HEK293T (cell line): Measurements from ENCODE around the gene DEPP1.

Source experiments
- CTCF ChIA-PET: fragments of 350-600 bp; formaldehyde crosslinking; extraction: SDS; loops from one replicate; lab custom pipeline; 2021; ENCODE audit warnings: antibody characterized with exemption, inconsistent platforms; lab: Yijun Ruan, JAX
- POLR2A ChIA-PET: fragments of 350-600 bp; formaldehyde crosslinking; extraction: SDS; loops from one replicate; lab custom pipeline; 2020; ENCODE audit warnings: antibody characterized with exemption, inconsistent platforms; lab: Yijun Ruan, JAX
- DNase-seq: peaks from one replicate; pipeline ENCODE4 v3.0.0; 2012; ENCODE audit warnings: mixed read lengths; ENCODE audit errors: extremely low spot score
- ARNT ChIP-seq: fragments of 450-650 bp; IDR thresholded peaks from 2 replicates; pipeline ENCODE4 v1.6.1; 2017; ENCODE audit warnings: mild to moderate bottlenecking
- BHLHE40 ChIP-seq: fragments of 450-650 bp; IDR thresholded peaks from 2 replicates; pipeline ENCODE4 v1.6.1; 2016; ENCODE audit warnings: mild to moderate bottlenecking, moderate library complexity, borderline replicate concordance
- CTBP1 ChIP-seq: fragments of 450-650 bp; IDR thresholded peaks from 2 replicates; pipeline ENCODE4 v1.6.1; 2016; ENCODE audit warnings: borderline replicate concordance
- ELF4 ChIP-seq: fragments of 450-650 bp; IDR thresholded peaks from 2 replicates; pipeline ENCODE4 v1.6.1; 2017; ENCODE audit warnings: antibody characterized with exemption
- FOXA1 ChIP-seq: fragments of 450-650 bp; IDR thresholded peaks from 2 replicates; pipeline ENCODE4 v1.6.1; 2016; ENCODE audit warnings: mild to moderate bottlenecking
- FOXK2 ChIP-seq: fragments of 450-650 bp; IDR thresholded peaks from 2 replicates; pipeline ENCODE4 v1.6.1; 2016; ENCODE audit warnings: mild to moderate bottlenecking
- FOXM1 ChIP-seq: fragments of 450-650 bp; IDR thresholded peaks from 2 replicates; pipeline ENCODE4 v1.6.1; 2017; ENCODE audit warnings: mild to moderate bottlenecking, borderline replicate concordance
- HDGF ChIP-seq: fragments of 450-650 bp; IDR thresholded peaks from 2 replicates; pipeline ENCODE4 v1.6.1; 2017; ENCODE audit warnings: antibody characterized with exemption, borderline replicate concordance
- L3MBTL2 ChIP-seq: fragments of 450-650 bp; conservative IDR thresholded peaks from 2 replicates; pipeline ENCODE4 v1.6.1; 2016; ENCODE audit warnings: mild to moderate bottlenecking
- LEF1 ChIP-seq: fragments of 450-650 bp; IDR thresholded peaks from 2 replicates; pipeline ENCODE4 v1.6.1; 2017; ENCODE audit warnings: mild to moderate bottlenecking, borderline replicate concordance
- NFRKB ChIP-seq: fragments of 450-650 bp; IDR thresholded peaks from 2 replicates; pipeline ENCODE4 v1.6.1; 2016; ENCODE audit warnings: mild to moderate bottlenecking, moderate library complexity
- PKNOX1 ChIP-seq: fragments of 450-650 bp; IDR thresholded peaks from 2 replicates; pipeline ENCODE4 v1.6.1; 2016
- SP1 ChIP-seq: fragments of 450-650 bp; IDR thresholded peaks from 2 replicates; pipeline ENCODE4 v1.6.1; 2017
- SUZ12 ChIP-seq: fragments of 450-650 bp; IDR thresholded peaks from 2 replicates; pipeline ENCODE4 v1.6.1; 2016; ENCODE audit warnings: mild to moderate bottlenecking
- TARDBP ChIP-seq: fragments of 450-650 bp; IDR thresholded peaks from 2 replicates; pipeline ENCODE4 v1.6.1; 2016
- ZNF384 ChIP-seq: fragments of 450-650 bp; IDR thresholded peaks from 2 replicates; pipeline ENCODE4 v1.6.1; 2016

The DEPP1 gene

GRCh38 chr10:44966816-44967509 is 11.6 kb downstream of the DEPP1 start:
- CTCF ChIA-PET, result interaction anchor here (0.6 to 1.1 kb wide), 4 partner anchors 9 to 350 kb away, joined by 3 read pairs; partner anchors contain the start of gene DEPP1

DNA sequence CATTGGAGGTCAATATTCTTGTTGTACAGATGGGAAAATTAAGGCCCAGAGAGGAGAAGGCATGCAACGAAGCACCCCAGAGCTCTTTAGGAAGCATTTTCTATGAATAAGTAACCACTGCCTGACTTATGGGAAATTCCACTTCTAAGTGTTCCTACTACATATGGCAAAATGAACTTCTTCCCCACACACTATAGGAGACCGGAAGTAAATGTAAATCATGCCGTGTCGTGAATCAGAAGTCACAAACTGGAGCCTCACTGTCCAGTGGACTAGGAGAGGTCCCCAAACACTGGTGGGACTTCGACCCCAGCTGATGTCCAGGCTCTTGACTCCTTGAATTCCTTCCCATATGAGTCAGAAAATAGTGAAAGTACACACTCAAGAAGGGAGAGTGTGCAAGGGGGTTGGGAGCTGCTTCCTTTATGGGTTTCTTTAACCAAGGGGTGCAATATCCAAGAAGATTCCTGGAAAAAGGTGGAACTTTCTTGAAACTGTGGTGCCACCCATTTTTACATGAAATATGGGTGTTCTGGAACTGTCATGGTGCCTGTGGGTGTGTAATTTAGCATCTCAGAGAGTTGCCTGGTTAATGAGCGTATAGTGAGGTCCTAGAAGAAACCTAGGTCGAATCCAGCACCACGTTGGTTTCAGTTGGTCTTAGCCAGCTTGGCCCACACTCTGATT is 12.3 kb downstream of the DEPP1 start:
- DNase-seq, result no peak
- ChIA-PET CTCF (interaction anchor here (0.6 to 1.1 kb wide), 3 partner anchors 10 to 16 kb away, joined by 3 read pairs; partner anchors contain the start of gene DEPP1), POLR2A (no interaction called here)
- TF ChIP-seq FOXA1, result no peak
- no peak for TF ChIP-seq ARNT
- no peak for TF ChIP-seq TARDBP
- no peak for TF ChIP-seq FOXM1
- no peak for TF ChIP-seq SUZ12
- TF ChIP-seq FOXK2, result no peak
- no peak for TF ChIP-seq L3MBTL2
- TF ChIP-seq ELF4, result no peak
- no peak for TF ChIP-seq LEF1
- TF ChIP-seq BHLHE40, result no peak
- no peak for TF ChIP-seq SP1
- TF ChIP-seq NFRKB, result no peak
- TF ChIP-seq PKNOX1, result no peak

More at GRCh38 chr10:44966816-44967509, 11.6 kb downstream of the DEPP1 start:
- no peak for DNase-seq
- TF ChIP-seq SP1, result no peak
- no peak for TF ChIP-seq HDGF
- TF ChIP-seq L3MBTL2, result no peak
- TF ChIP-seq FOXK2, result no peak
- no peak for TF ChIP-seq LEF1
- TF ChIP-seq FOXM1, result no peak
- no peak for TF ChIP-seq ELF4
- no peak for TF ChIP-seq NFRKB
- TF ChIP-seq BHLHE40, result no peak
- no peak for TF ChIP-seq FOXA1
- TF ChIP-seq PKNOX1, result no peak
- TF ChIP-seq CTBP1, result no peak
- POLR2A ChIA-PET, result no interaction called here

DNA sequence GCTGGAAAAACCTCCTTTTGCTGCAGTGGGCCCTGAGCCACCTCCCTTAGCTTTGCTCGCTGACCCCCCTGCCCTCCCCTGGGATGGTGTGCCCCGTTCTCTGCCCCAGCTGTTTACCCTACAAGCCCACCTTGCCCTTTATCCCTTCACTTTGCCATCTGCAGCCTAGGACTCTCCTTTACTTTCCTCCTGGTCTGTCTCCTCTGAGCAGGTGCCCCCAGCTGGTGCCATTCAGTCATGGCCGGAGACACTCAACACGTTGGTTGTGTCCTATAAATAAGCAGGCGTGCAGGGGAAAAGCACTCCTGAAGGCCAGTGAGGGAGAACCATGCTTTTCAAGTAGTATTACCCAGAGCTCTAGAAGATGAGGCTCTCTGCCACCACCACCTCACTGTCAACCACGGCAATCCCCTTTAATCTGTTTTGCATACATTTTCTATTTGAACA is 12.9 kb downstream of the DEPP1 start:
- ChIA-PET CTCF (interaction anchor here (0.9 to 1.1 kb wide), 2 partner anchors 13 to 15 kb away, joined by 3 read pairs; partner anchors contain the start of gene DEPP1), POLR2A (no interaction called here)
- DNase-seq, result no peak
- TF ChIP-seq SUZ12 (no peak), ZNF384 (no peak), NFRKB (no peak)

- DNase-seq, result no peak
- TF ChIP-seq NFRKB, result no peak
- no peak for TF ChIP-seq L3MBTL2
- TF ChIP-seq BHLHE40, result no peak
- TF ChIP-seq FOXA1, result no peak
- TF ChIP-seq PKNOX1, result no peak
- TF ChIP-seq FOXM1, result no peak
- TF ChIP-seq CTBP1, result no peak
- no peak for TF ChIP-seq SP1
- no peak for TF ChIP-seq ZNF384
- TF ChIP-seq SUZ12, result no peak
- TF ChIP-seq HDGF, result no peak
- no peak for TF ChIP-seq LEF1
- TF ChIP-seq FOXK2, result no peak
- TF ChIP-seq ELF4, result no peak
- no peak for TF ChIP-seq ARNT
- TF ChIP-seq TARDBP, result no peak
- ChIA-PET POLR2A (interaction anchor here (1.1 kb wide), 1 partner anchor 14 kb away, joined by 3 read pairs; the partner anchor contains the start of gene DEPP1), CTCF (interaction anchor here (1.2 kb wide), 1 partner anchor 33 kb away, joined by 6 read pairs; no protein-coding TSS in a partner anchor)
These were observed 13.5 kb downstream of the DEPP1 start for GRCh38 chr10:44965104-44965503.

GRCh38 chr10:44963772-44964633 is 14.6 kb downstream of the DEPP1 start:
- DNase-seq, result no peak
- TF ChIP-seq BHLHE40 (no peak), SUZ12 (no peak), PKNOX1 (no peak), ELF4 (no peak), HDGF (no peak), CTBP1 (no peak), TARDBP (no peak), LEF1 (no peak)
- CTCF ChIA-PET, result interaction anchor here (0.7 to 1.4 kb wide), 3 partner anchors 9 to 39 kb away, joined by 3 to 6 read pairs (median 3); no protein-coding TSS in a partner anchor
- POLR2A ChIA-PET, result interaction anchor here (0.6 to 1.2 kb wide), 4 partner anchors 9 to 15 kb away, joined by 3 to 4 read pairs (median 3); partner anchors contain the start of gene DEPP1
